Measurements from ENCODE around the gene ZBTB5. TPM values are rescaled to one million over a fixed set of nuclear protein-coding genes. Genes with fewer than 3 reads are reported as not detected.
"Not testable (repeated sequence)": the region's sequence is repeated elsewhere in the genome, so short reads cannot be mapped to it uniquely, and the experiment has no call there.

Gene ZBTB5, protein sequence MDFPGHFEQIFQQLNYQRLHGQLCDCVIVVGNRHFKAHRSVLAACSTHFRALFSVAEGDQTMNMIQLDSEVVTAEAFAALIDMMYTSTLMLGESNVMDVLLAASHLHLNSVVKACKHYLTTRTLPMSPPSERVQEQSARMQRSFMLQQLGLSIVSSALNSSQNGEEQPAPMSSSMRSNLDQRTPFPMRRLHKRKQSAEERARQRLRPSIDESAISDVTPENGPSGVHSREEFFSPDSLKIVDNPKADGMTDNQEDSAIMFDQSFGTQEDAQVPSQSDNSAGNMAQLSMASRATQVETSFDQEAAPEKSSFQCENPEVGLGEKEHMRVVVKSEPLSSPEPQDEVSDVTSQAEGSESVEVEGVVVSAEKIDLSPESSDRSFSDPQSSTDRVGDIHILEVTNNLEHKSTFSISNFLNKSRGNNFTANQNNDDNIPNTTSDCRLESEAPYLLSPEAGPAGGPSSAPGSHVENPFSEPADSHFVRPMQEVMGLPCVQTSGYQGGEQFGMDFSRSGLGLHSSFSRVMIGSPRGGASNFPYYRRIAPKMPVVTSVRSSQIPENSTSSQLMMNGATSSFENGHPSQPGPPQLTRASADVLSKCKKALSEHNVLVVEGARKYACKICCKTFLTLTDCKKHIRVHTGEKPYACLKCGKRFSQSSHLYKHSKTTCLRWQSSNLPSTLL
- 10.6 TPM for total RNA-seq

- peak; percentile 92 for ATAC-seq
These were observed at the start of gene ZBTB5 for GRCh38 chr9:37465249-37466036. ZBTB5 (minus strand) TSS chr9:37465450; CDS start chr9:37442551, 22,899 bp downstream.

GRCh38 chr9:37514999-37515398, 49.7 kb upstream of the ZBTB5 start:
- ATAC-seq = no peak

DNA sequence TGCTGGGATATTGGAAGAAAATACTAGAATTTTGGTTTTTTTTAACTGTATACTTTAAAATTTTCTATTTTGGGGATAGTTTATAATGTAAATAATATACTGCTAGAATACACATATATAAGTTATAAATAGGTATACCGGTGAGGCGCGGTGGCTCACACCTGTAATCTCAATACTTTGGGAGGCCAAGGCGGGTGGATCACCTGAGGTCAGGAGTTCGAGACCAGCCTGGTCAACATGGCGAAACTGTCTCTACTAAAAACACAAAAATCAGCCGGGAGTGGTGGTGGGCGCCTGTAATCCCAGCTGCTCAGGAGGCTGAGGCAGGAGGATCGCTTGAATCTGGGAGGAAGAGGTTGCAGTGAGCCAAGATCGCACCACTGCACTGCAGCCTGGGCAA, 49.2 kb upstream of the ZBTB5 start:
- not testable (repeated sequence) for ATAC-seq

DNA sequence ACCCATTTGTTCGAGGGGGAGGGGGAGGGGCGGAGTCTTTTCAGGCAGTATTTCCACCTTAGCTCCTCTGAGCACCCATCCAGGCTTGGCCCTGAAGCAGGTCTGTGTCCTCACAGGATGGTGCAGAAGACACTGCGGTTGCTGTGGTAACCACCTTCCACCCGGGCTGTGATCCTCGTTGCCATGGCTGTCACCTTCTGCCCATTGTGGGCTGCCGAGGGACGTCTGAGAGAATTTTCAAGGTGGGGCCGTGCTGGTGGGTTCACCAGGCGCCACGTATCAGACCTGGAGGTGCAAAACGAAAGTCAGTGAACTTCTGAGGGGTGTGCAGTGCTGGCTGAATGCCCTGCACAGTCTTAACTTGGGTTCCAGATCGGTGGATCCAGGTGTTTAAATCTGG, 47.2 kb upstream of the ZBTB5 start:
- no peak for ATAC-seq

- no peak for ATAC-seq
These were observed 46.1 kb upstream of the ZBTB5 start for GRCh38 chr9:37511016-37512010.

GRCh38 chr9:37510053-37510452, 44.8 kb upstream of the ZBTB5 start:
- not testable (repeated sequence) for ATAC-seq

DNA sequence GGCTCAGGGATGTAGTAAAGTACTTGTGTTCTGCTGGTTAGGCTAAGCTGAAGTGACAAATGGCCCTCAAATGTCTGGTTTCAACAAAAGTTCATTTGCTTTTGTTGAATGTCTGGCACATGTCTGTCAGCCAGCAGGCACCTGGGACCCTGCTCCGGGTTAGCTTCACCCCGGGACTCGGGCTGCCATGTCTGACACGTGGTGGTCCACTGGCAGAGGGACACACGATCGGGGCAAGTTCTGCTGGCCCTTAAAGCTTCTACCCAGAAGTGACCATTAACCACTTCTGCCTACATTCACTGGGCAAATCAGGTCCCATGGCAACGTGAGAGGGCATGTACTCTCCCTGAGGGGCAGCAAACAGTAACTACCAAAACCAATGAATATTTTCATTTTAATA, 44.3 kb upstream of the ZBTB5 start:
- ATAC-seq = no peak

- ATAC-seq = no peak
These were observed 43.6 kb upstream of the ZBTB5 start for GRCh38 chr9:37508834-37509206.

DNA sequence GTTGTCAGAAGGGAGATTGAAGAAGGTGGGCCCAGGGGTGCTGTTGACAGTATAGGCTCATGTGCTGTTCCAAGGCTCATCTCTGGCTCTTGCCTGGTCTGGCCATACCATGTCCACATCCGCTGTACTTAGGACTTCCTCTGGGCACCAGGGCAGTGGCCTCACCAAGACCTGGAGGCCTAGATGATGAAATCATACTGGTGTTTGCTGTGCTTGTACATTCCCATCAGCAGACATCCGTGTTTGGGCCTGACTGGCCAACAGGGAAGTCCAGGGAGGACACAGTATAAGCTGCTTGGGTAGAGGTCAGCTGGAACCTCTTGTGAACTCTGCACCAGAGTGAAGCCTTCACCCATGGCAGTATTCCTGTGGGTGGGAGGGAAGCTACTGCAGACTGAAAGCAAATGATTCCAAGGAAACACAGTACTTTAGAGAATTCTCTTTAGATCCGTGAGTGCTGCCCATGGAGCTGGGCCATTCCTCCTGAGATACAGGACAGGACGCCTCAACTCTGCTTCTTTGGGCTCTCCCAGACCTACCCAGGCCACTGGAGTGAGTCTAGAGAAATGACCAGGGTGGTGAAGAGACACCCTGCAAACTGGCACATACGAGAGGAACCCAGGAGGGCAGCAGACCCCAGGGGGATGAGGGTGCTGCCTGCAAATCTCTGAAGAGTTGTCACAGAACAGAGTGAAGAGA, 43.0 kb upstream of the ZBTB5 start:
- ATAC-seq = no peak

- ATAC-seq = no peak
These were observed 42.4 kb upstream of the ZBTB5 start for GRCh38 chr9:37507566-37508134.

DNA sequence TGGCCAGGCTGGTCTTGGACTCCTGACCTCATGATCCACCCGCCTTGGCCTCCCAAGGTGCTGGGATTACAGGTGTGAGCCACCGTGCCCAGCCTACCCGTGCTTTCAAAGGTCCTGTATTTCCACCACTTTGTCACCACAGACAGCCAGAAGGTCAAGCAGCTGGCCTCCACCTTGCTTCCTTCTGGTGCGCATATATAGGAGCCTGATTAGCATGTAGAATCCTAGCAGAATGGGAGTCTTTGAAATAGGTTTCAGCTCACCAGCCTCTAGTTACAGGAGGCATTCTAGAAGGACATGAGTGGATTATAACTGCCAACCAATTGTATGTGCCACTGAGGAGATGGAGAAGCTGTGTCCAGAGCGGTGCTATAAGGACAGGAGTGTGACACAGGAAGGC, 39.4 kb upstream of the ZBTB5 start:
- no peak for ATAC-seq

DNA sequence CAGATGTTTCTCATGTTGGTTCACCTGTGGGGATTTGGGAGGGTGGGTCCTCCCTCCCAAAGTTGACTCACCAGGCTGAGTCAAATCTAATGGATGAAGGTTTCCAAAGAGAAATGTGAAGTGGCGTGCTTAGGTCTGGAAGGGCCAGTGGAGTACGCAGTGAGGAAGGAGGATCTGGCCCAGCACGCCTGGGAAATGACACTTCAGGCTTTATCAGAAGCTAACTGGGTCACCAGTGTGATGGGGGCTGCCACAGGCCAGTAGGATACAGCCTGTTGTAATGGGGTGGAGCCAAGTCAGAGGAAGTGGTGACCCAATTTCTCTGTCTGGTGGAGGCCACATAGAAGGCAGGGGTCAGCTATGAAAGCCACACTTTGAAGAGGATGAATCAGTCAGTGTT, 38.5 kb upstream of the ZBTB5 start:
- peak; percentile 51 for ATAC-seq

- ATAC-seq = no peak
These were observed 36.8 kb upstream of the ZBTB5 start for GRCh38 chr9:37501957-37502596.

- ATAC-seq = no peak
These were observed 34.0 kb upstream of the ZBTB5 start for GRCh38 chr9:37499297-37499696.

DNA sequence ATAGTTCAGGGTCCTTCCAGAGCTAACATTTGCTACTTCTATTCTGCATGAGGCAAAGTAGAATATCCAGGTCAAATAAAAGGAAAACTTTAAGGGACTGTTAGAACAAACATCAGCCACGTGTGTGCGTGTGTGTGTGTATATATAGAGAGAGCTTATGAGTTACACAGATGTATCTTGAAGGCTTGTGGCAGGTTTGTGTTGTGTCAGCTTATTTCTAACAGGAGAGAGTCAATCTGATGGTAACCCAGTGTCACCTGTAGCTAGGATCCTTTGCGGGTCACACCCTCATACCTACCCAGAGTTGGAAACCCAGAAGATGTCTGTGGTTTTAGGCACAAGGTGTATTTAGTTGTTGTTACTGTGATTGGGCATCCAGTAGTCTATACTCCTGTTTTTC, 33.2 kb upstream of the ZBTB5 start:
- ATAC-seq = no peak

- no peak for ATAC-seq
These were observed 32.1 kb upstream of the ZBTB5 start for GRCh38 chr9:37497320-37497719.

DNA sequence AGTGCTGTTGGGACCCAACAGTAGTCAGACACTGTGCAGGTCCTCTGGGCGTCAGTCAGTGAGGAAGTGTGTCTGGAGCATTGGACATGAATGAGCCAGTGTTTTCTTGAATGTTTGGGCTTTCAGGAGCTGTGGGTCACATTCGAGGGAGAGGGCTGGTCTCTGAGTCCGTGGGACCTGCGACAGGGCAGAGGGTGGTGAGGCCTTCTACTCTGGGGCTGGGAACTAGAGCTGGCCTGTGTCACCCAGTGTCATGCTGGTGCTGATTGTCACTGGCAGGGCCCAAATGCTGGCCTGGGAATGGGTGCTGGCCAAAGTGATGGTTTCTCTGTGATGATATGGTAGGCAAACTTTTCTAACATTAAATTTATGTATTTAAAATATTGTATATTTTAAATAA, 30.8 kb upstream of the ZBTB5 start:
- no peak for ATAC-seq

GRCh38 chr9:37495571-37495970, 30.3 kb upstream of the ZBTB5 start:
- no peak for ATAC-seq

DNA sequence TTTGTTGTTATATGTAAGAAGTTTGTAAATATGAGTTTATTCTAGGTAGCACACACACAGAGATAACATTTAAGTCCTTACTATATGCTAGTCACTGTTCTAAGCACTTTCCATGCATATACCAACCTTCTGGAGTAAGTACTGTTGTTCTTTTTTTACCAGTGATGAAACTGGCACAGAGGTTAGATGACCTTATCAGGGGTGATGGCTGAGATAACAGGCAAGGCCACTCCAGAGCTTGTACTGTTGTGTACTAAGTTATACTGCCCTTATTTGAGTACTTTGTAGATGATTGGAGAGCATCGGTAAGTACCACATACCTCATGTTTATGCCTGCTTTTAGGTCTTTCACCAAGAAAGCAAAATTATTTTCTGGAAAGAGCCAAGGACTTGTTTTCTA, 26.7 kb upstream of the ZBTB5 start:
- no peak for ATAC-seq
